GM19397 (cell line): ENCODE data around the gene HBA2.
"Not testable (repeated sequence)": the region's sequence is repeated elsewhere in the genome, so short reads cannot be mapped to it uniquely, and the experiment has no call there.

Source experiments
- ATAC-seq: cut with Tn5 transposase; IDR thresholded peaks from one replicate; pipeline ENCODE4 v1.9.1; 2021; ENCODE audit warnings: mild to moderate bottlenecking, moderate library complexity; ENCODE audit not compliant: unreplicated experiment

HBA2 gene

DNA sequence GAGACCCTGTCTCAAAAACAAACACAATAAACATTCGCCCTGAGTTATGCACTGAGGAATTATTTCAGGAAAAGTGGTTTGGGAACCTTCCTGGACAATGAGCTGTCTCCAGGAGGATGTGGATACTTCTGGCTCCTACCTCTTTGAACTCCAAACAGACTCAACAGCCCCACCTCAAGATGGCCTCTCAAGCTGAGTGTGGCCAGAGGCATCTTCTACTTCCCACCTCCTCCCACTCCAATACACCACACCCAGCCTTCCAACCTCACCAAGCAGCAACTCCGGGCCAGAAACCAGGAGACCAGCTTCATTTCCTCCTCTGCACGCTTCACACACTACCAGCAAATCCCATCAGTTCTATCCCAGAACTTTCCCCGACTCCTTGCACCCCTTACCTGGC lies 19.2 kb downstream of the HBA2 start:
- ATAC-seq = no peak

DNA sequence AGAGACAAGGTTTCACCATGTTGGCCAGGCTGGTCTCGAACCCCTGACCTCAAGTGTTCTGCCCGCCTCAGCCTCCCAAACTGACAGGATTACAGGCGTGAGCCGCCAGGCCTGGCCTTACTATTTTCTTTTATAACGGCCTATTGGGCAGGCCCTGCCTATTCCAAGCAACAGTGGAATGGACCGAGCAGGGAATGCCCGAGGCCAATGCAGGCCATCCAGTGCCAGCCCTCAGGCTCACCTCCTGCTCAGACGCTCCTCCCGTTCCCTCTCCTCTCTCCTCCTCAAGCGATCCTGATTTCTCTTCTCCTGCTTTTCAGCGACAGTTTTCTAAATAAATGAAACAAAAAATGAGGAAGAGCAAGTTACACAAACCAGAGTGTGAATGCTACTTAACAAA lies 20.0 kb downstream of the HBA2 start:
- no peak for ATAC-seq

DNA sequence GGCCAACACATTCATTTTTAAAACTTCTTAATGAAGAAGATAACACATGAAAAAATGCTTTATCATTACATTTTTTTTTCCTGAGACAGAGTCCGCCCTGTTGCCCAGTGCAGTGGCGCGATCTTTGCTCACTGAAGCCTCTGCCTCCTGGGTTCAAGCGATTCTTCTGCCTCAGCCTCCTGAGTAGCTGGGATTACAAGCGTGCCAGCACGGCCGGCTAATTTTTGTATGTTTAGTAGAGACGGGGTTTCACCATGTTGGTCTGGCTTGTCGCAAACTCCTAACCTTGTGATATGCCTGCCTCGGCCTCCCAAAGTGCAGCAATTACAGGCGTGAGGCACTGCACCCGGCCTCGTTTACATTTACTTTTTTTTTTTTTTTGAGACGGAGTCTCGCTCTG lies 20.8 kb downstream of the HBA2 start:
- ATAC-seq = no peak

DNA sequence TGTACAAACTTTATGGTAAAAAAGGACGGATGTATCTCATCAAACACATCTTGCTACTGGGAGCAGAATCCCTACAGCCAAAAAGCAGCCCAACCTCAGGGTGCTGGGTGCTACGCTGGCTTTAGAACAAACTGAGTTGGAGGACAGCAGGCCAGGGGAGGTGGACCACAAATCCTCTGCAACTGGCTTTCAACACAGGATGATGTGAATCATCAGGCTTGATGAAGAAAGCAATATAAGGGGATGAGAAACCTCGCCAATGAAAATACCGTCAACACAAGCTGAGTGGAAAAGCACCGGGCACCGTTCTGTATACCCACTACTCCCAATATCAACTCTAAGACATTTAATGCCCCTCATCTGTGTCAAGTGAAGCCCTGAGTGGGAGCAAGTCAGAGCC lies 21.8 kb downstream of the HBA2 start:
- no peak for ATAC-seq

DNA sequence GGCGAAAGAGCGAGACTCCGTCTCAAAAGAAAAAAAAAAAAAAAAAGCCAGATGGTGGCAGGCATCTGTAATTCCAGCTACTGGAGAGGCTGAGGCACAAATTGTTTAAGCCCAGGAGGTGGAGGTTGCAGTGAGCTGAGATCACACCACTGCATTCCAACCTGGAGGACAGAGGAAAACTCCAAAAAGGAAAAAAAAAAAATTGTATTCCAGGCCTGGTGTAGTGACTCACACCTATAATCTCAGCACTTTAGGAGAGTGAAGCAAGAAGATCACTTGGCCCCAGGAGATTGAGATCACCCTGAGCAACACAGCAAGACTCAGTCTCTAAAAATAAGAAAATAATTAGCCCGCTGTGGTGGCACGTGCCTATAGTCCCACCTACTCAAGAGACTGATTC lies 27.7 kb downstream of the HBA2 start:
- no peak for ATAC-seq

DNA sequence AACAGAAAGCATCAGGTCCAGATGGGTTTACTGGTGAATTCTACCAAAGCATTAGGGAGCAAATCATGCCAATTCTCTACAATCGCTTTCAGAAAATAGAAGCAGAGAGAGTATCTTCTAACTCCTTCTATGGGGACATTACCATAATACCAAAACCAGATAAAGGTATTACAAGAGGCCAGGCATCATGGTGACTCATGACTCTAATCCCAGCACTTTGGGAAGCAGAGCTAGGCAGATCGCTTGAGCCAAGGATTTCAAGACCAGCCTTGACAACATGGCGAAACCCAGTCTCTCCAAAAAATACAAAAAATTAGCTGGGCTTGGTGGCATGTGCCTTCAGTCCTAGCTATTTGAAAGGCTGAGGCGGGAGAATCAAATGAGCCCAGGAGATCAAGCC lies 30.6 kb downstream of the HBA2 start:
- ATAC-seq = no peak

DNA sequence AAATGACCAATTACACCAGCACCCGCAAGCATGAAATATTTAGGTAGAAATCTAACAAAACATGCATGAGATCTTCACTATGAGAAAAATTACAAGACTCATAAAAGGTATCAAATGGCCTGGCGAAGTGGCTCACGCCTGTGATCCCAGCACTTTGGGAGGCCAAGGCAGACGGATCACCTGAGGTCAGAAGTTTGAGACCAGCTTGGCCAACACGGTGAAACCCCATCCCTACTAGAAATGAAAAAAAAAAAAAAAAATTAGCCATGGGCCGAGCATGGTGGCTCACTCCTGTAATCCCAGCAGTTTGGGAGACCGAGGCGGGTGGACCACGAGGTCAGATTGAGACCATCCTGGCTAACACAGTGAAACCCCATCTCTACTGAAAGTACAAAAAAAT lies 31.4 kb downstream of the HBA2 start:
- not testable (repeated sequence) for ATAC-seq

DNA sequence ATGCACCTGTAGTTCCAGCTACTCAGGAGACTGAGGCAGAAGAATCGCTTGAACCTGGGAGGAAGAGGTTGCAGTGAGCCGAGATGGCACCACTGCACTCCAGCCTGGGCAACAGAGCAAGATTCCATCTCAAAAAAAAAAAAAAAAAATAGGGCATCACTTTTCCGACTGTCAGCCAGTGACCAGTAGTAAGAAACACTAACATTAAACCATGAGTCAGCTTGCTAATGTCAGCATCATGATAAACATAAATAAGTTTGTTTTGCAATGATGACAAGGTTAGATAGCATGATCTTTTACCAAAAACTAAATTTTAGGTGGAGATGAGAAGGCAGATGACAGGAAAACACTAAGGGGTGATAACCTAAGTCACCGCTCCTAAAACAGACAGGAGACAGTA lies 36.7 kb downstream of the HBA2 start:
- ATAC-seq = not testable (repeated sequence)

DNA sequence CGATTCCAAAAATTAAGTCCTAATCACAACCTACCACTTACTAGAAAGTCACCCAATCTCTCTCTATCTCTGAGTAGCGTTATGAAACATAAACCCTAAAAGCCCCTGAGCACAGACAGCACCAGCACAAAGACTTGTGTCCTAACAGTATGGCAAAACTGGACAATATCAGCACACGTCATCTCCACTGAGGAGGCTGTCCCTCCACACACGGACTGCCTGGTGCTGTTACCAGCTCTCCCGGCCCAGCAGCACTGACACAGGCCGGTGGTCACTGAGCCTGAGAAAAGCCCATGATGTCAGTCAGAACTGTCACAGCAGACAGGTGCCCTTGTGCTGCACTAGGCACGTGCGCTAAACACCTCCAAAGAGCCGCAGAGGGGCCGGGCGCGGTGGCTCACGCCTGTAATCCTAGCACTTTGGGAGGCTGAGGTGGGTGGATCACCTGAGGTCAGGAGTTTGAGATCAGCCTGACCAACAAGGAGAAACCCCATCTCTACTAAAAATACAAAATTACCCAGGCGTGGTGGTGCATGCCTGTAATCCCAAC lies 39.0 kb downstream of the HBA2 start:
- ATAC-seq = not testable (repeated sequence)

DNA sequence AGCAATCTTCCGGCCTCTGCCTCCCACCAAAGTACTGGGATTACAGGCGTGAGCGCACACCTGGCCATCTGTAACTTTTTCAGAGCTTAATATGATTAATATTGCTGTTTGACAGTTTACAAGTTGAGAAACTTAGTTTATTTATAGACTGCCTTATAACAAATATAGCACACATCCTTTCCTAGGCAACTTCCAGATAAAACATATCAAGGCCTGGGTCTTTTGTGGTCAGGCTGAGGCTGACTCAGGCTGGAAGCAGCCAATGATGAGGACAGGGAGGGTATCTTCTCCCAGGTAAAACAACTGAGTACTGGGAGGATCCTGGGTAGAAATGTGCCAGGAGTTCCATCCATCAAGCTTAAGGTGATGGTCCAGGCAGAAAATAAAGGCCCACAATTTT lies 40.3 kb downstream of the HBA2 start:
- no peak for ATAC-seq

DNA sequence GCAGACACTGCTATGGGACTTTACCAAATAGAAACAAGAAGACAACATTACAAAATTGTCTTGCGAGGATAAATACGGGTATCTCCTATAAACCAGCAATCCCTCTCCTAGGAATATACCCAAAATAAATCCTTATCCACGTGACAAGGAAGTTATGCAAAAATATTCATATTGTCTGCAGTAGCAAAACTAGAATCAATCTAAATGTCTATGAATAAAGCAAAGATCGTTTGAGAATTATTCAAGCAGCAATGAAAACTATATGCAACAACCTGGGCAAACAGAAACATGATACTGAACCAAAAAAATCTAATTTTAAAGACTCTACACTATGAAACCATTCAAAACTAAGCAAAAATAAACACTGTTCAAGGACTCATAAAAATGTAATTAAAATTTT lies 47.3 kb downstream of the HBA2 start:
- no peak for ATAC-seq
